GM12878 (cell line): ENCODE data around the gene ARMC6. TPM values are rescaled to one million over a fixed set of nuclear protein-coding genes. Genes with fewer than 3 reads are reported as not detected.

Experiments
- ATAC-seq: fragments of 200-7000 bp; cut with Tn5 transposase; 3 replicates; pipeline ENCODE4 v1.9.1; 2020; ENCODE audit warnings: mild to moderate bottlenecking, moderate library complexity
- BruUV-seq: library from RNA; stranded (reverse); fragments of 400-500 nt; replicated peaks from 2 replicates; lab custom pipeline; 2021; lab: Mats Ljungman, UMichigan
- CTCF ChIA-PET: fragments of 300-600 bp; sonication (Branson Sonifier 250); formaldehyde crosslinking; extraction: SDS; loops from one replicate; lab custom pipeline; 2021; ENCODE audit warnings: inconsistent platforms; lab: Yijun Ruan, JAX
- POLR2A ChIA-PET: fragments of 350-600 bp; formaldehyde crosslinking; extraction: SDS; loops from one replicate; lab custom pipeline; 2021; ENCODE audit warnings: inconsistent platforms; lab: Charles Lee
- RAD21 ChIA-PET: fragments of 300-600 bp; sonication (Branson Sonifier 250); formaldehyde crosslinking; loops from one replicate; lab custom pipeline; 2023; ENCODE audit warnings: antibody characterized with exemption; ENCODE audit not compliant: unreplicated experiment; lab: Charles Lee
- SMC1A ChIA-PET: fragments of 300-600 bp; sonication (Branson Sonifier 250); formaldehyde crosslinking; loops from one replicate; lab custom pipeline; 2023; ENCODE audit not compliant: unreplicated experiment, uncharacterized antibody; lab: Charles Lee
- DNase-seq: peaks from one replicate; pipeline ENCODE4 v3.0.0-alpha.2; 2011; ENCODE audit warnings: low read depth, low spot score
- FAIRE-seq: peaks from 3 replicates; lab custom pipeline; 2011; peaks lifted over from hg19 to GRCh38; lab: Jason Lieb, UNC
- H2AFZ ChIP-seq: 2 replicates; pipeline ENCODE4 v1.6.0; 2011; ENCODE audit warnings: low read depth, low read length, control low read depth; ENCODE audit not compliant: control insufficient read depth
- H3K27ac ChIP-seq: 2 replicates; pipeline ENCODE4 v1.5.1; 2011; ENCODE audit warnings: control low read depth; ENCODE audit not compliant: control insufficient read depth, insufficient read depth
- H3K27me3 ChIP-seq, 2 experiments: replicated peaks in 1 of 2; 2 replicates each; pipeline versions ENCODE4 v1.6.0 to v1.6.1; 2011; ENCODE audit warnings: low read length in 1 of 2; ENCODE audit not compliant: control insufficient read depth in 2 of 2, insufficient read depth in 2 of 2
- H3K36me3 ChIP-seq, 2 experiments: 2 replicates each; pipeline ENCODE4 v1.5.1; 2011; ENCODE audit warnings: low read length in 1 of 2; ENCODE audit not compliant: control insufficient read depth in 2 of 2, insufficient read depth in 2 of 2
- H3K4me1 ChIP-seq: 2 replicates; pipeline ENCODE4 v1.6.1; 2011; ENCODE audit warnings: mild to moderate bottlenecking, low read length, moderate library complexity, mixed read lengths; ENCODE audit not compliant: control insufficient read depth, insufficient read depth
- H3K4me2 ChIP-seq: 2 replicates; pipeline ENCODE4 v1.6.0; 2011; ENCODE audit warnings: control low read depth; ENCODE audit not compliant: control insufficient read depth, insufficient read depth
- H3K4me3 ChIP-seq: fragments of 200-600 bp; sonication (generic); 2 replicates; pipeline ENCODE4 v1.5.1; 2016
- H3K79me2 ChIP-seq: 2 replicates; pipeline ENCODE4 v1.6.0; 2011; ENCODE audit warnings: low read length; ENCODE audit not compliant: control insufficient read depth, insufficient read depth
- H3K9ac ChIP-seq: 2 replicates; pipeline ENCODE4 v1.8.0; 2011; ENCODE audit warnings: low read length, control low read depth, mixed read lengths; ENCODE audit not compliant: control insufficient read depth, insufficient read depth
- H3K9me3 ChIP-seq: replicated peaks from 3 replicates; pipeline ENCODE4 v1.5.1; 2011; ENCODE audit warnings: mild to moderate bottlenecking, low read length; ENCODE audit not compliant: control insufficient read depth, insufficient read depth
- H4K20me1 ChIP-seq: 2 replicates; pipeline ENCODE4 v1.6.0; 2011; ENCODE audit not compliant: control insufficient read depth, insufficient read depth
- ATF3 ChIP-seq: IDR thresholded peaks from 2 replicates; pipeline ENCODE4 v1.6.1; 2011; ENCODE audit warnings: low read depth, mild to moderate bottlenecking, low read length, moderate library complexity, borderline replicate concordance; ENCODE audit errors: extremely low read depth
- BCLAF1 ChIP-seq: fragments of 450-650 bp; IDR thresholded peaks from 2 replicates; pipeline ENCODE4 v1.6.1; 2017; ENCODE audit warnings: antibody characterized with exemption, mild to moderate bottlenecking, moderate library complexity
- GABPA ChIP-seq: IDR thresholded peaks from 2 replicates; pipeline ENCODE4 v1.6.1; 2014; ENCODE audit warnings: antibody characterized with exemption, low read depth, mild to moderate bottlenecking, inconsistent platforms
- HDAC2 ChIP-seq: fragments of 200-600 bp; sonication (generic); IDR thresholded peaks from 2 replicates; pipeline ENCODE4 v1.6.1; 2017
- MTA3 ChIP-seq: IDR thresholded peaks from 2 replicates; pipeline ENCODE4 v1.6.1; 2012; ENCODE audit warnings: low read length, inconsistent platforms, borderline replicate concordance
- PKNOX1 ChIP-seq: fragments of 450-650 bp; IDR thresholded peaks from 2 replicates; pipeline ENCODE4 v1.6.1; 2016; ENCODE audit warnings: mild to moderate bottlenecking
- POLR2AphosphoS5 ChIP-seq: IDR thresholded peaks from 2 replicates; pipeline ENCODE4 v1.6.1; 2011; ENCODE audit warnings: mild to moderate bottlenecking, low read length, inconsistent platforms
- RUNX3 ChIP-seq: IDR thresholded peaks from 2 replicates; pipeline ENCODE4 v1.6.1; 2012; ENCODE audit warnings: low read length, inconsistent platforms
- SUPT20H ChIP-seq: IDR thresholded peaks from 2 replicates; pipeline ENCODE4 v1.6.1; 2011; ENCODE audit warnings: low read depth, mild to moderate bottlenecking, low read length, moderate library complexity, borderline replicate concordance; ENCODE audit not compliant: control insufficient read depth
- TARDBP ChIP-seq: IDR thresholded peaks from 2 replicates; pipeline ENCODE4 v1.6.1; 2016; ENCODE audit warnings: borderline replicate concordance
- ZNF622 ChIP-seq: fragments of 450-650 bp; IDR thresholded peaks from 2 replicates; pipeline ENCODE4 v1.6.1; 2017; ENCODE audit warnings: mild to moderate bottlenecking, inconsistent platforms
- ZNF687 ChIP-seq: fragments of 450-650 bp; IDR thresholded peaks from 2 replicates; pipeline ENCODE4 v1.6.1; 2017; ENCODE audit warnings: mild to moderate bottlenecking, moderate library complexity
- WGBS: methylation state at CpG from one replicate; pipeline ENCODE4 v1.1.6; 2016; ENCODE audit warnings: low lambda C conversion rate; ENCODE audit not compliant: insufficient replicate concordance, insufficient coverage; ENCODE audit errors: missing lambda C conversion rate; 5-methylcytosine and 5-hydroxymethylcytosine counted together
- in situ Hi-C: fragments of 300-500 bp; cut with MboI; formaldehyde crosslinking; loops from 9 replicates; pipeline ENCODE4 v1.14.3; 2018; ENCODE audit warnings: mixed read lengths
- intact Hi-C: fragments of 100-400 bp; cut with micrococcal nuclease; formaldehyde crosslinking; loops from one replicate; pipeline ENCODE4 v1.14.2; 2022; ENCODE audit not compliant: unreplicated experiment
- polyA plus RNA-seq, 11 experiments: library from polyadenylated mRNA; depleted of rRNA in 4 of 11; unstranded in 6 of 11; stranded (reverse) in 5 of 11; fragments of >200 nt; fragmentation: Nextera tagmentation in 4 of 11; fragmentation: Illumina TruSeq in 1 of 11; extraction: Ambion mirVana in 4 of 11; extraction: Trizol in 1 of 11; gene quantifications; 1 replicate in 1 of 11; 2 replicates in 10 of 11; pipeline versions ENCODE4 v1.2.1 to v1.2.3, GENCODE V29; 2011 to 2016; ENCODE audit warnings: inconsistent platforms in 2 of 11, missing spikeins in 2 of 11, low read depth in 1 of 11
- total RNA-seq, 4 experiments: library from RNA; depleted of rRNA in 3 of 4; stranded (reverse); fragments of >200 nt in 3 of 4; fragmentation: Illumina TruSeq in 1 of 4; extraction: Trizol in 1 of 4; gene quantifications; 2 replicates each; pipeline versions ENCODE4 v1.2.1 to v1.2.3, GENCODE V29; 2013 to 2021

The ARMC6 gene
- total and polyA plus RNA-seq, 10 of the 15 experiments (the other 5 are each of a cell fraction or from before 2014, with no cell fraction given): 1.1 to 64.4 (median 41.6) TPM

- TF ChIP-seq BCLAF1: no peak
- TF ChIP-seq PKNOX1: no peak
Measured at GRCh38 chr19:18996796-18997394, 36.5 kb upstream of the ARMC6 start (continued).

- no TSS peak for BruUV-seq
- TF ChIP-seq SUPT20H: no peak
- no peak for TF ChIP-seq HDAC2
- no peak for TF ChIP-seq ATF3
- TF ChIP-seq RUNX3: no peak
- TF ChIP-seq GABPA: no peak
- no peak for TF ChIP-seq TARDBP
- no peak for TF ChIP-seq MTA3
- TF ChIP-seq ZNF622: no peak
- no peak for TF ChIP-seq POLR2AphosphoS5
- TF ChIP-seq ZNF687: no peak
Measured at GRCh38 chr19:18998276-18998675, 35.1 kb upstream of the ARMC6 start.

More at GRCh38 chr19:18998276-18998675, 35.1 kb upstream of the ARMC6 start:
- DNase-seq: no peak
- H3K9me3 ChIP-seq: no peaks in the 10 kb centered on the region
- ChIA-PET RAD21 (no interaction called here), CTCF (no interaction called here), SMC1A (no interaction called here), POLR2A (no interaction called here)
- in situ Hi-C loops (no loop called here), intact Hi-C loops (no loop called here)
- H3K4me1 ChIP-seq: no peaks in the 10 kb centered on the region
- H4K20me1 ChIP-seq: no peaks in the 10 kb centered on the region
- peaks cover 34 to 37% of the 10 kb centered on the region in 2 experiments for H3K36me3 ChIP-seq
- H3K4me3 ChIP-seq: no peak overlapping the region
- no peaks in the 10 kb centered on the region for H3K27me3 ChIP-seq
- no peak overlapping the region for H3K4me2 ChIP-seq
- no peak overlapping the region for H3K27ac ChIP-seq
- WGBS: 95% methylated on average over 8 of the region's 8 CpGs
- H3K9ac ChIP-seq: no peak overlapping the region
- no peak for ATAC-seq
- FAIRE-seq: no peak
- H2AFZ ChIP-seq: no peak overlapping the region
- H3K79me2 ChIP-seq: no peaks in the 10 kb centered on the region
